ENCODE data around the gene DEK.
"Not testable (repeated sequence)": the region's sequence is repeated elsewhere in the genome, so short reads cannot be mapped to it uniquely, and the experiment has no call there.

The DEK gene

GRCh38 chr6:18182568-18182967, 81.8 kb downstream of the DEK start:
- in situ Hi-C loops (cut with HindIII; ENCODE audit: low pct_ligation_motif_present, low sequenced_read_pairs) = no loop called here
- no peaks in the 10 kb centered on the region for H3K27me3 ChIP-seq (replicated peaks)
- H3K27ac ChIP-seq = no peak overlapping the region
- TF ChIP-seq, protein P1, sequence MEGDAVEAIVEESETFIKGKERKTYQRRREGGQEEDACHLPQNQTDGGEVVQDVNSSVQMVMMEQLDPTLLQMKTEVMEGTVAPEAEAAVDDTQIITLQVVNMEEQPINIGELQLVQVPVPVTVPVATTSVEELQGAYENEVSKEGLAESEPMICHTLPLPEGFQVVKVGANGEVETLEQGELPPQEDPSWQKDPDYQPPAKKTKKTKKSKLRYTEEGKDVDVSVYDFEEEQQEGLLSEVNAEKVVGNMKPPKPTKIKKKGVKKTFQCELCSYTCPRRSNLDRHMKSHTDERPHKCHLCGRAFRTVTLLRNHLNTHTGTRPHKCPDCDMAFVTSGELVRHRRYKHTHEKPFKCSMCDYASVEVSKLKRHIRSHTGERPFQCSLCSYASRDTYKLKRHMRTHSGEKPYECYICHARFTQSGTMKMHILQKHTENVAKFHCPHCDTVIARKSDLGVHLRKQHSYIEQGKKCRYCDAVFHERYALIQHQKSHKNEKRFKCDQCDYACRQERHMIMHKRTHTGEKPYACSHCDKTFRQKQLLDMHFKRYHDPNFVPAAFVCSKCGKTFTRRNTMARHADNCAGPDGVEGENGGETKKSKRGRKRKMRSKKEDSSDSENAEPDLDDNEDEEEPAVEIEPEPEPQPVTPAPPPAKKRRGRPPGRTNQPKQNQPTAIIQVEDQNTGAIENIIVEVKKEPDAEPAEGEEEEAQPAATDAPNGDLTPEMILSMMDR (IDR thresholded peaks at IDR 0.05; ENCODE audit: low read depth, low read length, missing control alignments) = no peak
- H3K36me3 ChIP-seq (replicated peaks) = no peaks in the 10 kb centered on the region
- DNase-seq = no peak
- H3K4me3 ChIP-seq (ENCODE audit: low read depth, low read length) = no peak overlapping the region

GRCh38 chr6:18179770-18180356, 84.5 kb downstream of the DEK start:
- in situ Hi-C loops (cut with HindIII; ENCODE audit: low pct_ligation_motif_present, low sequenced_read_pairs) = no loop called here
- no peaks in the 10 kb centered on the region for H3K36me3 ChIP-seq (replicated peaks)
- DNase-seq = no peak
- no peaks in the 10 kb centered on the region for H3K27me3 ChIP-seq (replicated peaks)
- no peak overlapping the region for H3K27ac ChIP-seq
- TF ChIP-seq, protein P1 (IDR thresholded peaks at IDR 0.05; ENCODE audit: low read depth, low read length, missing control alignments) = no peak
- no peak overlapping the region for H3K4me3 ChIP-seq (ENCODE audit: low read depth, low read length)

GRCh38 chr6:18178960-18179615, 85.2 kb downstream of the DEK start:
- in situ Hi-C loops (cut with HindIII; ENCODE audit: low pct_ligation_motif_present, low sequenced_read_pairs) = no loop called here
- TF ChIP-seq, protein P1 (IDR thresholded peaks at IDR 0.05; ENCODE audit: low read depth, low read length, missing control alignments) = no peak
- H3K36me3 ChIP-seq (replicated peaks) = peaks cover 2% of the 10 kb centered on the region
- DNase-seq = no peak
- no peak overlapping the region for H3K27ac ChIP-seq
- H3K4me3 ChIP-seq (ENCODE audit: low read depth, low read length) = no peak overlapping the region
- no peaks in the 10 kb centered on the region for H3K27me3 ChIP-seq (replicated peaks)

- Histone ChIP-seq H3K4me3 (ENCODE audit: low read depth, low read length) (no peak overlapping the region), H3K36me3 (replicated peaks) (peaks cover 2% of the 10 kb centered on the region), H3K27me3 (replicated peaks) (no peaks in the 10 kb centered on the region), H3K27ac (no peak overlapping the region)
- TF ChIP-seq, protein P1 (IDR thresholded peaks at IDR 0.05; ENCODE audit: low read depth, low read length, missing control alignments) = no peak
- no peak for DNase-seq
- in situ Hi-C loops (cut with HindIII; ENCODE audit: low pct_ligation_motif_present, low sequenced_read_pairs) = no loop called here
Observed at GRCh38 chr6:18177286-18177965, 86.9 kb downstream of the DEK start.

DNA sequence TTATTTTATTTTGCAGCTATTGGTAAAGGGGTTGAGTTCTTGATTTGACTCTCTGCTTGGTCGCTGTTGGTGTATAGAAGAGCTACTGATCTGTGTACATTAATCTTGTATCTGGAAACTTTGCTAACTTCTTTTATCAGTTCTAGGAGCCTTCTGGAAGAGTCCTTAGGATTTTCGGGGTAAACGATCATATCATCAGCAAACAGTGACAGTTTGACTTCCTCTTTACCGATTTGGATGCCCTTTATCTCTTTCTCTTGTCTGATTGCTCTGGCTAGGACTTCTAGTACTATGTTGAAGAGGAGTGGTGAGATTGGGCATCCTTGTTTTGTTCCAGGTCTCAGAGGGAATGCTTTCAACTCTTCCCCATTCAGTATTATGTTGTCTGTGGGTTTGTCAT, 88.1 kb downstream of the DEK start:
- H3K27ac ChIP-seq; H3K36me3 ChIP-seq (replicated peaks); in situ Hi-C loops (cut with HindIII; ENCODE audit: low pct_ligation_motif_present, low sequenced_read_pairs); DNase-seq; H3K27me3 ChIP-seq (replicated peaks); H3K4me3 ChIP-seq (ENCODE audit: low read depth, low read length): not testable (repeated sequence)

Measured in brain microvascular endothelial cell (primary cell).